GM10266 (cell line): ENCODE results near the gene NEDD4L.

Source experiments
- DNase-seq: peaks from one replicate; pipeline ENCODE4 v3.0.0; 2012; ENCODE audit errors: extremely low spot score
- TF ChIP-seq, protein P1 (sequence below): IDR thresholded peaks from 2 replicates; pipeline ENCODE4 v1.5.1; 2012; ENCODE audit warnings: mild to moderate bottlenecking, low read depth; ENCODE audit not compliant: control insufficient read depth, insufficient read depth; ENCODE audit errors: missing control alignments

Gene NEDD4L

DNA sequence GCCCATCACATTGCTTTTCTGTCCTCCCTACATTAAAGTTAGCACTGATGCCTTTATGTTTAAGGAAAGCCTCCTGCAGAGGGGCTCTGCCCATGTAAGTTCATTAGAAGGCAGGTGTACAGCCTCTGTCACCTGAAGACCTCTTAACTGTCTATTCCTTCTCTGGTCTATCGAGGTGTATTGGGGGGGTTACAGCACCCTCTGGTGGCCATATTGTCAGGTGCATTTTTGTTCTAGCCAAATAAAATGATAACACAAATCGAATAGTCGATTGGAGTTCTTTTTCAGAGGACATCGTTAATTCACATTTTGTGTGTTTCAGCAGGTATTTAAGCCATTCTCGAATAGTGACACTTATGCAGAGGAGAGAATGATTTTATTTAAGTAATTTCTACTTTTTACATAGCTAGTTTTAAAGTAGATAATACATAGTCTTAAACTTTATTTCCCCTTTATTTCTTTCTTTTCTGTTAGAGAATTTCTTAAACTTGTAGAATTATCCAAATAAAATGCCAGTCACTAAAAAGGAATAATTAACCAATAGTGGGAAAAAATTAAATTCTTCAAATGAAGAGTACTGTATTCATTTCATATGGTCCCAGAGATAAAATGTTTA, 136.8 kb downstream of the NEDD4L start:
- TF ChIP-seq, protein P1, sequence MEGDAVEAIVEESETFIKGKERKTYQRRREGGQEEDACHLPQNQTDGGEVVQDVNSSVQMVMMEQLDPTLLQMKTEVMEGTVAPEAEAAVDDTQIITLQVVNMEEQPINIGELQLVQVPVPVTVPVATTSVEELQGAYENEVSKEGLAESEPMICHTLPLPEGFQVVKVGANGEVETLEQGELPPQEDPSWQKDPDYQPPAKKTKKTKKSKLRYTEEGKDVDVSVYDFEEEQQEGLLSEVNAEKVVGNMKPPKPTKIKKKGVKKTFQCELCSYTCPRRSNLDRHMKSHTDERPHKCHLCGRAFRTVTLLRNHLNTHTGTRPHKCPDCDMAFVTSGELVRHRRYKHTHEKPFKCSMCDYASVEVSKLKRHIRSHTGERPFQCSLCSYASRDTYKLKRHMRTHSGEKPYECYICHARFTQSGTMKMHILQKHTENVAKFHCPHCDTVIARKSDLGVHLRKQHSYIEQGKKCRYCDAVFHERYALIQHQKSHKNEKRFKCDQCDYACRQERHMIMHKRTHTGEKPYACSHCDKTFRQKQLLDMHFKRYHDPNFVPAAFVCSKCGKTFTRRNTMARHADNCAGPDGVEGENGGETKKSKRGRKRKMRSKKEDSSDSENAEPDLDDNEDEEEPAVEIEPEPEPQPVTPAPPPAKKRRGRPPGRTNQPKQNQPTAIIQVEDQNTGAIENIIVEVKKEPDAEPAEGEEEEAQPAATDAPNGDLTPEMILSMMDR: peak; percentile 81
- DNase-seq: peak; percentile 66

GRCh38 chr18:58181988-58182387, 138.0 kb downstream of the NEDD4L start:
- no peak for DNase-seq
- TF ChIP-seq, protein P1: no peak

GRCh38 chr18:58183226-58183625, 139.2 kb downstream of the NEDD4L start:
- TF ChIP-seq, protein P1: no peak
- no peak for DNase-seq

DNA sequence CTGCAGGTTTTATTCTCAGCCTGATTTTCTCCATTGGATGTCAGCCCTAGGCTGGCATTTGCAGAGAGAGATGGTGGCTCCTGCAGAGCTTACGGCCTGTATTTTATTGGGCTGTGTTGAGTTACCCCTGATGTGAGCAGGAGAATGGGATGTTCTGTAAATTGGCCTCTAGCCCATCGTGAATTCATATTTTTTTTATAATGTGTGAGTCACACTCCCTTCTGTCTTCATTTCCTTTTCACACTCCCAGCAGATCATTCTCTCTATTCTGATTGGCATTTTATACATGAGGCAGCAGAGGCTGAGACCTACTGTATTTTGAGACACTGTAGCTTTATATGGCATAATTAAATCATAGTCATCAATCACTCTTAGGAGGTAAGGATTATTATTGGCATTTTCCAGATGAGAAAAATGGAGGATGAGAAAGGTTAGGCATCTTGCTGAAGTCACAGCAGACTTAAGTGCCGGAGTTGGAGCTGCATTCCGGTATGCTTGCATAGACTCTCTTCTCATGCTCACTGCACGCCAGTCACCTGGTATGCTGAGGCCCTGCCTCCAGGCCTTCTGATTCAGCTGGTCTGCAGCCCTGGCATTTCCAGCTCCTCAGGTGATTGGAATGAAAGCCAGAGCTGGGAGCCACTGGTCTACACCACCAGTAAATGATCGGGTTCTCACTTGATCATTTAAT, 142.4 kb downstream of the NEDD4L start:
- DNase-seq: no peak
- TF ChIP-seq, protein P1: no peak

DNA sequence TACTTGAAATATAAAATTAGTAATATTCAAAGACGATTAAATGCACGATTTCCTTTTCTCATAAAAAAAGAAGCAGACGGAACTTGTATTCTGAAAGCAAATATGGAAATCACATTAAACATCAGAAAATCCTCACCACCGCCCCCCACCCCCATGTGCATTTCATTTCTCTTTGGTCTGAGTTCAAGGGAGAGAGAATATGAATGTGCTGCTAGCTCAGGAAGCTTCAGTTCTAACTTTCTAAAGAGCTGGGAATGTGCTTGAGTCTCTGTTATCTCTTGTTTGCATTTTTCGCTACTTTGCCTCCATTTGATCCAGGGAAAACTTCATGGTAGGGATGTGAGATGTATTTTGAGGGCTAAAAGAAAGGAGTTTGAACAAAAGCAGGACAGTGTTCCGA, 143.6 kb downstream of the NEDD4L start:
- TF ChIP-seq, protein P1: no peak
- DNase-seq: no peak

- TF ChIP-seq, protein P1: no peak
- no peak for DNase-seq
These were observed 145.0 kb downstream of the NEDD4L start for GRCh38 chr18:58188996-58189395.

GRCh38 chr18:58190842-58191530, 147.0 kb downstream of the NEDD4L start:
- DNase-seq: no peak

More at GRCh38 chr18:58190842-58191530, 147.0 kb downstream of the NEDD4L start:
- TF ChIP-seq, protein P1: no peak
